Activated naive CD4-positive, alpha-beta T cell treated with anti-CD3 and anti-CD28 coated beads for 36 hours (primary cell): ENCODE measurements around the gene GUCA1A. TPM values are rescaled to one million over a fixed set of nuclear protein-coding genes. Genes with fewer than 3 reads are reported as not detected.
"Not testable (repeated sequence)": the region's sequence is repeated elsewhere in the genome, so short reads cannot be mapped to it uniquely, and the experiment has no call there.

Experiments
- CTCF ChIA-PET: fragments of 350-600 bp; sonication (Branson Sonifier 250); formaldehyde crosslinking; loops from one replicate; lab custom pipeline; 2021; ENCODE audit warnings: antibody characterized with exemption; lab: Charles Lee
- DNase-seq: peaks from one replicate; pipeline ENCODE4 v3.0.0-alpha.2; 2020
- H3K27ac Mint-ChIP-seq: one replicate; pipeline ENCODE4 v1.8.0; 2021; ENCODE audit warnings: mild to moderate bottlenecking, mixed read lengths
- H3K27me3 Mint-ChIP-seq: one replicate; pipeline ENCODE4 v1.8.0; 2021; ENCODE audit warnings: low read depth, mixed read lengths
- H3K36me3 Mint-ChIP-seq: one replicate; pipeline ENCODE4 v1.8.0; 2021; ENCODE audit warnings: low read depth, mixed read lengths
- H3K4me1 Mint-ChIP-seq: one replicate; pipeline ENCODE4 v1.8.0; 2021; ENCODE audit warnings: low read depth, mixed read lengths
- H3K4me3 Mint-ChIP-seq: one replicate; pipeline ENCODE4 v1.8.0; 2021; ENCODE audit warnings: mild to moderate bottlenecking, moderate library complexity, mixed read lengths
- H3K9me3 Mint-ChIP-seq: one replicate; pipeline ENCODE4 v1.8.0; 2021; ENCODE audit warnings: mixed read lengths
- intact Hi-C: fragments of 100-400 bp; cut with micrococcal nuclease; formaldehyde crosslinking; loops from one replicate; pipeline ENCODE4 v1.15.1; 2023
- total RNA-seq, 2 experiments: library from RNA; stranded (reverse); gene quantifications; one replicate each; pipeline ENCODE4 v1.2.3, GENCODE V29; 2021

GUCA1A gene
- total RNA-seq, 2 experiments from 2014 or later: not detected

DNA sequence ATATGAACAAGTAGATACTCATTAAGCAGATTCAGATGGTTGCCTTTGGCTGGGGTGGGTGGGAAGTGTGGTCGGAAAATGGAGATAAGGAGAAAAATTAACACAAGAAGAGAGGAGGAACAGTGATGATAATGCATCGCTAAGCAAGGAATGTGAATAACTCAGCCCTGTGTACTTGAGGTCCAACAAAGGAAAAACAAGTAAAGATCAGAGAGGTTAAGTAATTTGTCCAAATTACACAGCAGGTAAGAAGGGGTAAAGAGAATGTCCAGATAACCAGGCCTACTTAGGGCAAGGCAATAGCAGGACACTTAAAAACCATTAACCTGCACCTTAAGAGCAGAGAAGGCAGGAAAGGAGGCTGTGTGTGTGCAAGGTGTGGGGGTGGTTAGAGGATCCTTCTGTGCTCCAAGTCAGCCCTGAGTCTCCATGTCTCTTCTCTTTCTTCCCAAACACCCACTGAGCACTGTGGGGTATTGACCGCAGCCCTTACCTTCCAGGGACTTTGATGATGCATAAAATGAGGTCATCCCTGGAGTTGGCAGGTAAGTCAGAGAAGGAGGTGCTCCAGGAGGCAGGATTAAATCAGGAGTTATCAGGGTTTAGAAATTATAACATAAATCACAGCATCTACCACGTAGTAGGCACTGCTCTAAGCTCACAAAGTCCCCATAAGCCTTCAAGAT lies 20.5 kb upstream of the GUCA1A start:
- H3K4me3 Mint-ChIP-seq, H3K36me3 Mint-ChIP-seq, H3K27ac Mint-ChIP-seq, H3K9me3 Mint-ChIP-seq, intact Hi-C loops, H3K4me1 Mint-ChIP-seq, CTCF ChIA-PET, H3K27me3 Mint-ChIP-seq, DNase-seq: not testable (repeated sequence)

DNA sequence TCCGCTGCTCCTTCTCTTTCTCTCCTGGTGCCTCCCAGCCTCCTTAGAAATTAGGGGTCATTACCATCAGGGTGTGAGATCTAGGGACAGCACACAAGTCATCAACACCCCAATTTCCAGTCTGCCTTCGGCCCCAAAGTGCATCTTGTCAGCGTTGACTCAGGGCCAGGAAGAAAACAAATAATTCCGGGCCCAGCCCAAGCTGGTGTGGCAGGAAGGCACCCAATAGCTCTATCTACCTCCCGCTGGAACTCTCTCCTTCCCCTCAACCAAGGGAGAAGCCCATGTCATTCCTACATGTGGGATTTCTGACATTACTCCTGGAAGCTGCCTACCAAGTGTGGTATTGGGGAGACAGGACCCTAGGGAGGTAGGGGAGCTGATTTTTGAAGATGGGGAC lies 19.2 kb upstream of the GUCA1A start:
- CTCF ChIA-PET: interaction anchor here (0.6 kb wide), 1 partner anchor 809 kb away, joined by 3 read pairs; no protein-coding TSS in a partner anchor
- H3K4me1 Mint-ChIP-seq: no peaks in the 10 kb centered on the region
- H3K27ac Mint-ChIP-seq: no peak overlapping the region
- H3K36me3 Mint-ChIP-seq: no peaks in the 10 kb centered on the region
- intact Hi-C loops: no loop called here
- no peak overlapping the region for H3K4me3 Mint-ChIP-seq
- no peaks in the 10 kb centered on the region for H3K9me3 Mint-ChIP-seq
- H3K27me3 Mint-ChIP-seq: no peaks in the 10 kb centered on the region
- DNase-seq: no peak

- no peaks in the 10 kb centered on the region for H3K36me3 Mint-ChIP-seq
- no peaks in the 10 kb centered on the region for H3K4me1 Mint-ChIP-seq
- CTCF ChIA-PET: interaction anchor here (0.6 kb wide), 1 partner anchor 810 kb away, joined by 3 read pairs; no protein-coding TSS in a partner anchor
- no peak for DNase-seq
- intact Hi-C loops: no loop called here
- no peak overlapping the region for H3K27ac Mint-ChIP-seq
- no peaks in the 10 kb centered on the region for H3K27me3 Mint-ChIP-seq
- no peaks in the 10 kb centered on the region for H3K9me3 Mint-ChIP-seq
- no peak overlapping the region for H3K4me3 Mint-ChIP-seq
Measured at GRCh38 chr6:42154461-42155209, 18.5 kb upstream of the GUCA1A start.

- Mint-ChIP-seq H3K27me3 (no peaks in the 10 kb centered on the region), H3K36me3 (no peaks in the 10 kb centered on the region), H3K9me3 (no peaks in the 10 kb centered on the region), H3K4me1 (no peaks in the 10 kb centered on the region), H3K4me3 (no peak overlapping the region), H3K27ac (no peak overlapping the region)
- intact Hi-C loops: no loop called here
- CTCF ChIA-PET: interaction anchor here (0.7 kb wide), 1 partner anchor 91 kb away, joined by 4 read pairs; no protein-coding TSS in a partner anchor
- no peak for DNase-seq
Measured at GRCh38 chr6:42155293-42155692, 17.9 kb upstream of the GUCA1A start.

DNA sequence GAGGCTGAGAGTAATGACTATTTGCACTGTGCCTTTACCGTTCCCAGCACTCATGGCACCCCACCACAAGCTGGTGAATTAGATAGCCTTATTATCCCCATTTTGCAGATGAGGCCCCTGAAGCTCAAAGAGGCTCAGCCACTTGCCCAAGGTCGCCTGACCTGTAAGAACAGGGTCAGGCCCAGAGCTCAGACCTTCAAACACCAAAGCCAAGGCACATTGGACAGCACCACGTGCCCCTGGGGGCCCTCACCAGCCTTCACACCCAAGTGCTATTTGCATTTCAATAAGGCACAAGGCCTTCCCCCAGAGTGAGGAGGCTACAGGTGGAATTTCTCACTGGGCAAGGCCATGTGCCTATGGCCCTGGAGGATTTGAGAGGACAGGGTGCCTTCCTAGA lies 16.5 kb upstream of the GUCA1A start:
- H3K36me3 Mint-ChIP-seq: no peaks in the 10 kb centered on the region

DNA sequence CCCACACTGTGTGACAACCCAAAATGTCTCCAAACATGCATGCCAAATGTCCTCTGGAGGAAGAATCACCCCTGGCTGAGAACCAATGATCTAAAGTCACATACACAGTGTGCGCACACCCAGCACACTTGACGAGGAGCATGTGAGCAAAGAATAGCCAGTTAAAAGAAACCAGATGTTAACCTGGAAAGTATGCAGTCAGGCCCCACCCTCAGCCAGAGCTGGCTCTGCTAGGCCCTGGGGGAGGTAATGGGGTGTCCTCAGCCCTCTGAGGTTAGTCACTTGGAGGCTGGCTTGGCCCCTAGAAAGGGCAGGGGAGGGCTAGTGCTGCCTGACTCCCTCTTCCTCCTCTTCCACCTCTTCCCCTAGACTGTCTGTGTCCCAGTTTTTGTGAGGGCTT lies 15.2 kb upstream of the GUCA1A start:
- no peaks in the 10 kb centered on the region for H3K27me3 Mint-ChIP-seq
- no peak overlapping the region for H3K27ac Mint-ChIP-seq
- CTCF ChIA-PET: no interaction called here
- no peak for DNase-seq
- no peak overlapping the region for H3K4me3 Mint-ChIP-seq
- intact Hi-C loops: no loop called here
- no peaks in the 10 kb centered on the region for H3K36me3 Mint-ChIP-seq
- H3K4me1 Mint-ChIP-seq: no peaks in the 10 kb centered on the region
- no peaks in the 10 kb centered on the region for H3K9me3 Mint-ChIP-seq

More for the DNA sequence above, 16.5 kb upstream of the GUCA1A start:
- Mint-ChIP-seq H3K27me3 (no peaks in the 10 kb centered on the region), H3K27ac (no peak overlapping the region), H3K9me3 (no peaks in the 10 kb centered on the region), H3K4me3 (no peak overlapping the region), H3K4me1 (no peaks in the 10 kb centered on the region)
- DNase-seq: no peak
- intact Hi-C loops: no loop called here
- CTCF ChIA-PET: interaction anchor here (0.6 kb wide), 1 partner anchor 82 kb away, joined by 3 read pairs; no protein-coding TSS in a partner anchor

DNA sequence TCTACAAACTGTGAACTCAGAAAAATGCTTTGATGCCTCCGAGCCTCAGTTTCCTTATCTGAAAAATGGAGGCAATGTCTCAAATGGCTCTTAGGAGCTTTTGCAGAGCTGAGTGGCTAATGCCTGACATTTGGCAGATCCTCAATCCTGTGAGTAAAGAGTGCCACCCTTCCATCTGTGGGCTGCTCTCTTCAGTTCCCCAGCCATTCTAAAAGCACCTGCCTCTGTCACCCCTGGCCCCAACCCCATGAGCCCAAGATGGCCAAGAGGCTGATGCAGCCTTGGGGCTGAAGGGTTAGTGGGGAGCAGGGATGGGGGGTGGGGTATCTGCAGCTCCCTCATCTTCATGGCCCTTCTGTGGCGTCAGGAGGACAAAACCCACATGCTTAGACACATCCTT lies 14.5 kb upstream of the GUCA1A start:
- H3K9me3 Mint-ChIP-seq: no peaks in the 10 kb centered on the region
- no peaks in the 10 kb centered on the region for H3K36me3 Mint-ChIP-seq
- H3K4me3 Mint-ChIP-seq: no peak overlapping the region
- intact Hi-C loops: no loop called here
- no peaks in the 10 kb centered on the region for H3K4me1 Mint-ChIP-seq
- no peak overlapping the region for H3K27ac Mint-ChIP-seq
- CTCF ChIA-PET: no interaction called here
- no peak for DNase-seq
- no peaks in the 10 kb centered on the region for H3K27me3 Mint-ChIP-seq

GRCh38 chr6:42159431-42160024 lies 13.6 kb upstream of the GUCA1A start:
- H3K27ac Mint-ChIP-seq: no peak overlapping the region
- no peaks in the 10 kb centered on the region for H3K27me3 Mint-ChIP-seq
- no peaks in the 10 kb centered on the region for H3K9me3 Mint-ChIP-seq
- no peaks in the 10 kb centered on the region for H3K4me1 Mint-ChIP-seq
- intact Hi-C loops: no loop called here
- no peak overlapping the region for H3K4me3 Mint-ChIP-seq
- H3K36me3 Mint-ChIP-seq: no peaks in the 10 kb centered on the region
- no peak for DNase-seq
- CTCF ChIA-PET: no interaction called here

GRCh38 chr6:42162384-42162783 lies 10.8 kb upstream of the GUCA1A start:
- no peaks in the 10 kb centered on the region for H3K4me1 Mint-ChIP-seq
- DNase-seq: no peak
- no peaks in the 10 kb centered on the region for H3K36me3 Mint-ChIP-seq
- CTCF ChIA-PET: interaction anchor here (4.1 kb wide), 1 partner anchor 316 kb away, joined by 22 read pairs; no protein-coding TSS in a partner anchor
- H3K27me3 Mint-ChIP-seq: no peaks in the 10 kb centered on the region
- no peaks in the 10 kb centered on the region for H3K9me3 Mint-ChIP-seq
- H3K4me3 Mint-ChIP-seq: no peak overlapping the region
- intact Hi-C loops: no loop called here
- H3K27ac Mint-ChIP-seq: no peak overlapping the region

GRCh38 chr6:42162812-42163211 lies 10.4 kb upstream of the GUCA1A start:
- H3K36me3 Mint-ChIP-seq: no peaks in the 10 kb centered on the region
- CTCF ChIA-PET: interaction anchor here (1.1 to 4.1 kb wide), 2 partner anchors 316 to 389 kb away, joined by 4 to 22 read pairs; no protein-coding TSS in a partner anchor

GRCh38 chr6:42163981-42164380 lies 9.2 kb upstream of the GUCA1A start:
- Mint-ChIP-seq H3K4me3 (no peak overlapping the region), H3K9me3 (no peaks in the 10 kb centered on the region), H3K36me3 (no peaks in the 10 kb centered on the region), H3K27ac (no peak overlapping the region), H3K4me1 (no peaks in the 10 kb centered on the region), H3K27me3 (no peaks in the 10 kb centered on the region)
- DNase-seq: no peak
- intact Hi-C loops: no loop called here
- CTCF ChIA-PET: interaction anchor here (0.6 to 4.1 kb wide), 7 partner anchors 8 to 388 kb away, joined by 3 to 22 read pairs (median 3); no protein-coding TSS in a partner anchor

More at GRCh38 chr6:42162812-42163211, 10.4 kb upstream of the GUCA1A start:
- Mint-ChIP-seq H3K27me3 (no peaks in the 10 kb centered on the region), H3K27ac (no peak overlapping the region), H3K4me3 (no peak overlapping the region), H3K4me1 (no peaks in the 10 kb centered on the region), H3K9me3 (no peaks in the 10 kb centered on the region)
- no peak for DNase-seq
- intact Hi-C loops: no loop called here

GRCh38 chr6:42165016-42165415 lies 8.1 kb upstream of the GUCA1A start:
- H3K27me3 Mint-ChIP-seq: no peaks in the 10 kb centered on the region
- CTCF ChIA-PET: interaction anchor here (1.0 to 4.1 kb wide), 5 partner anchors 60 to 364 kb away, joined by 3 to 22 read pairs (median 3); partner anchors contain the start of gene TAF8
- H3K27ac Mint-ChIP-seq: no peak overlapping the region
- intact Hi-C loops: no loop called here
- no peaks in the 10 kb centered on the region for H3K9me3 Mint-ChIP-seq
- H3K4me3 Mint-ChIP-seq: no peak overlapping the region
- H3K4me1 Mint-ChIP-seq: no peaks in the 10 kb centered on the region
- no peaks in the 10 kb centered on the region for H3K36me3 Mint-ChIP-seq
- DNase-seq: no peak
